Measurements from ENCODE around the gene FGF12. TPM values are rescaled to one million over a fixed set of nuclear protein-coding genes. Genes with fewer than 3 reads are reported as not detected.

The FGF12 gene
- total and polyA plus RNA-seq, 4 donors = 34.1 to 113 (median 78.0) TPM

DNA sequence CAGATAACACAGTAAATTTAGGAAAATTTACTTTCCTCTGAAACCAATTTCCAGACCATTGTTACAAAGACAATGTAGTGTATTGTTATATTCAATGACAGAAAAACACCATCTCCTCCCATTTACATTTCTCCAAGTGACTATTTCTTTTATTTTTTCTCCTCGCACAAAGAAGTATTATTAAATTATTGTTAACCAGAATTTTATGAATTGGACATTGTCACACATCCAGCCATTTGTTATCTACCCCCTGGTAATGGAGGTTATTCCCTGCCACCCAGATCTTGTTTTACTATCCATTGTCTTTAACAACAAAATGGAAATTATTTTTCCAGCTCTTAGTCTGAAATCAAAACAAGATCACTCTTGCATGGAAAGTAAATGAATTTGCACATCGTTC is 511.3 kb downstream of the FGF12 start:
- no peak for DNase-seq (ENCODE audit: low read depth in 4 of 6, low spot score in 6 of 6)
- no peaks in the 10 kb centered on the region for H3K4me1 ChIP-seq (ENCODE audit: control insufficient read depth, insufficient read depth, low read length)
- WGBS (ENCODE audit: insufficient coverage) = no CpG with 5 or more reads among the region's 2 CpGs
- H3K9me3 ChIP-seq (ENCODE audit: control insufficient read depth, insufficient read depth, low read length) = no peaks in the 10 kb centered on the region
- H3K27me3 ChIP-seq (ENCODE audit: control insufficient read depth, insufficient read depth, low read length) = no peaks in the 10 kb centered on the region
- no peaks in the 10 kb centered on the region for H3K36me3 ChIP-seq (ENCODE audit: control insufficient read depth, insufficient read depth, low read length)
- no peak overlapping the region for H3K4me3 ChIP-seq (ENCODE audit: low read depth, low read length)
- H3K27ac ChIP-seq (ENCODE audit: low read depth, low read length) = no peak overlapping the region

DNA sequence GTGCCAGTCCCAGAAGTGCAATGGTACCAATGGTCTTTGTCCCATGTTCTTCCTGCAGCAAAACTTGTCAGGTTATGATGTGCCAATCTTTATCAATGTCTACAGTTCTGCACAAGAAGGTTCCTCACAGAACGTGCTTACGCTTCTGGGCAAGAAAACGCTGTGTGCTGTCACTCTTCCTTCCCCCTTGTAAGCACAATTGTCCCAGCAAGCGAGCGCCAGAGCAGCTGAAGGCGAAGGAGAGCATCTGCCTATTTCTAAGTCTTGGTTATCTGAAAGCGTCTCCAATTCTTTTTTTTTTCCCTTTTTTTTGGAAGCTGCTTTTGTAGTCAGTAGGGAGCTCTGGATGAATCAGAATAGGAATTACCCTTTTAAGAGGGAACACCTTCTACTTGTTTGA is 514.4 kb downstream of the FGF12 start:
- Histone ChIP-seq H3K4me3 (ENCODE audit: low read depth, low read length) (no peak overlapping the region), H3K9me3 (ENCODE audit: control insufficient read depth, insufficient read depth, low read length) (no peaks in the 10 kb centered on the region), H3K27ac (ENCODE audit: low read depth, low read length) (no peak overlapping the region), H3K27me3 (ENCODE audit: control insufficient read depth, insufficient read depth, low read length) (no peaks in the 10 kb centered on the region), H3K4me1 (ENCODE audit: control insufficient read depth, insufficient read depth, low read length) (no peaks in the 10 kb centered on the region), H3K36me3 (ENCODE audit: control insufficient read depth, insufficient read depth, low read length) (no peaks in the 10 kb centered on the region)
- 17% methylated on average over 1 of the region's 7 CpGs for WGBS (ENCODE audit: insufficient coverage)
- peak in 2 of 6 donors; percentile 42 to 73 for DNase-seq (ENCODE audit: low read depth in 4 of 6, low spot score in 6 of 6)

DNA sequence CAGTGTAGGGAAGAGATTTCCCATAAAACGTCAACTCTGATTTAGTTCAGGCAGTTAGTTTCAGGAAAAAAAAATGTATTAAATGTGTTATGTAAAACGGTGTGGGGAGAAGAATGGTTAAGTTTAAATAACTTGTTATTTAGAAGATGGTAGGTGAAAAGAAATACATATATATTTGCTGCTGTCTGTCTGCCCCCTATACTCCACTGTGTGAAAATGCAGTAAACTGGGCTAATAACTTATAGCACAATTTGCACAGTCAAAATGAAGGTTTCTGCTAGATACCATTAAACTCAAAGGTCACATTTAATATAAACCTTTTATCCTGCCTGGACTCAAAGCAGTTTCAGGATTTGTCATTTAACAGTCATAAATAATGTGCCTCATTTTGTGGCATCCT is 515.0 kb downstream of the FGF12 start:
- no peak overlapping the region for H3K4me3 ChIP-seq (ENCODE audit: low read depth, low read length)
- H3K27ac ChIP-seq (ENCODE audit: low read depth, low read length) = no peak overlapping the region
- no peaks in the 10 kb centered on the region for H3K9me3 ChIP-seq (ENCODE audit: control insufficient read depth, insufficient read depth, low read length)
- H3K4me1 ChIP-seq (ENCODE audit: control insufficient read depth, insufficient read depth, low read length) = peaks cover 4% of the 10 kb centered on the region
- DNase-seq (ENCODE audit: low read depth in 4 of 6, low spot score in 6 of 6) = peak in 1 of 6 donors; percentile 28
- WGBS (ENCODE audit: insufficient coverage) = 90% methylated on average over 1 of the region's 2 CpGs
- no peaks in the 10 kb centered on the region for H3K27me3 ChIP-seq (ENCODE audit: control insufficient read depth, insufficient read depth, low read length)
- no peaks in the 10 kb centered on the region for H3K36me3 ChIP-seq (ENCODE audit: control insufficient read depth, insufficient read depth, low read length)

DNA sequence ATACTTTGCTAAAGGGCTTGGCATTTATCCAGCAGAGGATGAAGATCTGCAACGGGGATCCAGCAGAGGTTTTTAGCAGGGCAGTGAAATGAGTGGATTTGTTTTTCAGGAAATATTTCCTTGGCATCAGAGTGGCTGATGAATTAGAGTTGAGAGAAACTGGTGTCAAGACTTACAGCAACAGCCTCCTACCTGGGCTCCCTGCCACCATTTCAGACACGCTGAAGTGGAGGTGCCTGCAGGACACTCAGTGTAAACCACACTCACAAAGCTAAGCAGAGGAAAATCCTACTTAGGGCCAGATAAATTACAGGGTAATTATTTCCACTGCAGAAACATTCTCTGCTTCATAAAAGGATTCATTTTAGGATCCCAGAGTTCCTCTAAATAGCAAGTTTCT is 519.7 kb downstream of the FGF12 start:
- no peaks in the 10 kb centered on the region for H3K27me3 ChIP-seq (ENCODE audit: control insufficient read depth, insufficient read depth, low read length)
- no peak overlapping the region for H3K27ac ChIP-seq (ENCODE audit: low read depth, low read length)
- no peaks in the 10 kb centered on the region for H3K36me3 ChIP-seq (ENCODE audit: control insufficient read depth, insufficient read depth, low read length)
- H3K4me1 ChIP-seq (ENCODE audit: control insufficient read depth, insufficient read depth, low read length) = peaks cover 4% of the 10 kb centered on the region
- peak in 2 of 6 donors; percentile 22 to 73 for DNase-seq (ENCODE audit: low read depth in 4 of 6, low spot score in 6 of 6)
- WGBS (ENCODE audit: insufficient coverage) = 14% methylated on average over 1 of the region's 2 CpGs
- no peak overlapping the region for H3K4me3 ChIP-seq (ENCODE audit: low read depth, low read length)
- no peaks in the 10 kb centered on the region for H3K9me3 ChIP-seq (ENCODE audit: control insufficient read depth, insufficient read depth, low read length)

DNA sequence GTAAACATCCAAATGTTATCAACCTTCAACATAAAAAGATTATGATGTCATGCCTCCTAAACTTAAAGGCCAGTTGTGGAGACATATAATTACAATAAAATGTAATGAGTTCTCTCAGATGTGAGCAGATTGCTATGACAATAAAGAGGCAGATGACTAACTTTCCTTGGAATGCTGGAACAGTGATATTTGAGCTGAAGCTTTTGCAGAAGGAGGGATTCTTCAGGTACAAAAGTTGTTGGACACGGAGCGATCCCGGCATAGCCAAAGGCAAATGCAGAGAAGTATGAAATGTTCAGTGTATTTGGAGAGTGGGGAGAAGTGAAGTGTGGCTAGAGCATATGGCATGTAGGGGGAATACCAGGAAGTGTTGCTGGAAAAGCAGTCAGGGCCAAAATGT is 520.1 kb downstream of the FGF12 start:
- H3K27ac ChIP-seq (ENCODE audit: low read depth, low read length) = no peak overlapping the region
- H3K9me3 ChIP-seq (ENCODE audit: control insufficient read depth, insufficient read depth, low read length) = no peaks in the 10 kb centered on the region
- no peaks in the 10 kb centered on the region for H3K36me3 ChIP-seq (ENCODE audit: control insufficient read depth, insufficient read depth, low read length)
- no peaks in the 10 kb centered on the region for H3K27me3 ChIP-seq (ENCODE audit: control insufficient read depth, insufficient read depth, low read length)
- 86% methylated on average over 3 of the region's 3 CpGs for WGBS (ENCODE audit: insufficient coverage)
- no peak overlapping the region for H3K4me3 ChIP-seq (ENCODE audit: low read depth, low read length)
- peaks cover 4% of the 10 kb centered on the region for H3K4me1 ChIP-seq (ENCODE audit: control insufficient read depth, insufficient read depth, low read length)
- DNase-seq (ENCODE audit: low read depth in 4 of 6, low spot score in 6 of 6) = no peak

DNA sequence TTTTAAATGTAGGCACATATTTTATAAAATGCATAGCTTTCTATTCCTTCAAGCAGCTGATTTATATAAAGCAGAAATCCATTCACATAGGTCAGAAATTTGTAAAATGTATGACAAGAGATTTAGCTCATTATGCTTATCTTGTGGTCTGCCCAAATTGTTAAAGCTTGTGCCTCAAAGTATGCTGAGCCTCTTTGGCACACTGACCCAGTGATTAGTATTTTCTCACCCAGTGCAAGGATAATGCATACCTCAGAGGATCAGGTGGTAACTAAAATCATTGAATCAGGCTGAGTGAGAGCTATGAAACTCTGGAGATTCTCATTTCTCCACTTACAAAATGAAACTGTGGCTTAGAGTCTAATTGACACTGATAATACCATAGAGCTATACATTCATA is 533.3 kb downstream of the FGF12 start:
- no peaks in the 10 kb centered on the region for H3K9me3 ChIP-seq (ENCODE audit: control insufficient read depth, insufficient read depth, low read length)
- H3K4me1 ChIP-seq (ENCODE audit: control insufficient read depth, insufficient read depth, low read length) = no peaks in the 10 kb centered on the region
- no peak overlapping the region for H3K4me3 ChIP-seq (ENCODE audit: low read depth, low read length)
- no peak for DNase-seq (ENCODE audit: low read depth in 4 of 6, low spot score in 6 of 6)
- H3K36me3 ChIP-seq (ENCODE audit: control insufficient read depth, insufficient read depth, low read length) = no peaks in the 10 kb centered on the region
- no peaks in the 10 kb centered on the region for H3K27me3 ChIP-seq (ENCODE audit: control insufficient read depth, insufficient read depth, low read length)
- no peak overlapping the region for H3K27ac ChIP-seq (ENCODE audit: low read depth, low read length)

DNA sequence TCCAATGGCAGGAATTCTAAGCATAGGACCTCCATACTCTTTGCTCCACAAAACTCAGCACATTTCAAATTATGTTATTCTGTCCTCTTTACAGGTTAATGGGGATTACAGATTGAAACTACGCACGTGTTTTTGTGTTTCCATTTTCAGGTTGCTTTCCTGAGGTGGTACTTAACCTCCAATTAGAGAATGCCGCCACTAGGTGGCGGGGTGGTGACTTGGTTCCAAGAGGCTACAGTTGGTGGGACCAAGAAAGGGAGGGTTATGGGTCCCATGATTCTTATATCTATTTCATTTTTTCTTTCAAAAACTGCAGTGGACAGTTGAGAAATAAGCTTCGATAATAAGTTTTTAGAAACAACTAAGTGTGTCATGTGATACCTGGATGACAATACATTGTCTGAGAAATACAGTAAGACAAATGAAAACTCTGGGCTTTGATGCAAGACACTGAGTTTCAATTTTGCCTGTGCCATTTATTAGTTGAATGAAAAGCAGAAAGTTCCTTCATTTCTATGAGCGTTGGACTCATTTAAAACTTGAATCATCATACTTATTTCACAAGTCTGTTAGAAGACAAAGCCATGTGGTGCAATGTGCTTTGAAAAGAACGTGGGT is 539.0 kb downstream of the FGF12 start:
- Histone ChIP-seq H3K36me3 (ENCODE audit: control insufficient read depth, insufficient read depth, low read length) (no peaks in the 10 kb centered on the region), H3K4me1 (ENCODE audit: control insufficient read depth, insufficient read depth, low read length) (no peaks in the 10 kb centered on the region), H3K4me3 (ENCODE audit: low read depth, low read length) (no peak overlapping the region), H3K9me3 (ENCODE audit: control insufficient read depth, insufficient read depth, low read length) (no peaks in the 10 kb centered on the region), H3K27ac (ENCODE audit: low read depth, low read length) (no peak overlapping the region), H3K27me3 (ENCODE audit: control insufficient read depth, insufficient read depth, low read length) (no peaks in the 10 kb centered on the region)
- WGBS (ENCODE audit: insufficient coverage) = no CpG with 5 or more reads among the region's 7 CpGs
- no peak for DNase-seq (ENCODE audit: low read depth in 4 of 6, low spot score in 6 of 6)

DNA sequence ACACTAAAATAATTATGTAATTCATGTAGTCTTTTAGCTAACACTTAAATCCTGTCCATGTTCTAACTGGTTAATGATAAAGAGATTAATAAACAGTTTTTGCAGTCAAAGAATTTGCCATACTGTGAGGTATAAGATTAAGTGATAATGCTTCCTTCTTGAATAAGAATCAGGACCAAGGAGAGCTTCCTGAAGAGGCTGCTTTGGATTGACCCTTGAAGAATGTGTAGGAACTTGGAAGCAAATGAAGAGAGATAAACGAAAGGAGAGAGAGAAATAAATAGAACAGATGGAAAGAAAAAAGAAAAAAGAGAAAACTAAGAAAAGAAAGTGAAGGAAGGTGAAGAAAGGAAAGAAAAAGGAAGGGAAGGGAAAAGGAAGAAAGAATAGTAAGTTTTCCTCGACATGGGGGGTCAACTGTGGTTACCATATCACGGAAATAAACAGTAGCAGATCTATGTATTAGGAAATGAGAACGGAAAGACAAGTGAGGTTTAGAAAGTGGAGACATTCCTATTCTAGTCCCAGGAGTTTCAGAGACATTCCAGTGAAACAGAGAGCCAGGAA is 539.8 kb downstream of the FGF12 start:
- DNase-seq (ENCODE audit: low read depth in 4 of 6, low spot score in 6 of 6) = no peak
- H3K4me1 ChIP-seq (ENCODE audit: control insufficient read depth, insufficient read depth, low read length) = no peaks in the 10 kb centered on the region
- no peak overlapping the region for H3K4me3 ChIP-seq (ENCODE audit: low read depth, low read length)
- no peaks in the 10 kb centered on the region for H3K27me3 ChIP-seq (ENCODE audit: control insufficient read depth, insufficient read depth, low read length)
- 62% methylated on average over 3 of the region's 4 CpGs for WGBS (ENCODE audit: insufficient coverage)
- no peak overlapping the region for H3K27ac ChIP-seq (ENCODE audit: low read depth, low read length)
- H3K36me3 ChIP-seq (ENCODE audit: control insufficient read depth, insufficient read depth, low read length) = no peaks in the 10 kb centered on the region
- no peaks in the 10 kb centered on the region for H3K9me3 ChIP-seq (ENCODE audit: control insufficient read depth, insufficient read depth, low read length)

DNA sequence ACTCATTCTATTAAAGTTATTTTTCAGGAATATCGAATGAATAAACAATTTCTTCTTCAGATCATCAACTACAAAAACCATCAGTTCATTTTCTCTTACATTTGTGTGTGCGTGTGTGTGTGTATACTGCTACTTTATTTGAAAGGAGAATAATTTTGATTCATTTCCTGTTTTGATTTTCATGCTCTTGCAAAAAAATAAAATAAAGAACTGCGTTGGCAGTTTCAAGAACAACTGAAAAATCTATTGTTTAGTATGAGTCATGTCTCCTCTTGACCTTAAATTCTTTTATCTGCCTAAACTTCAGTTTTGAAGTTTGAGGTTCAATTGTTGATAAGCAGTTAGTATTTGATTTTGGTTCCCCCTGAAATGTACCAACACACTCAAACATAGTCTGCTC is 540.8 kb downstream of the FGF12 start:
- no CpG with 5 or more reads among the region's 3 CpGs for WGBS (ENCODE audit: insufficient coverage)
- no peaks in the 10 kb centered on the region for H3K9me3 ChIP-seq (ENCODE audit: control insufficient read depth, insufficient read depth, low read length)
- H3K4me1 ChIP-seq (ENCODE audit: control insufficient read depth, insufficient read depth, low read length) = no peaks in the 10 kb centered on the region
- no peak for DNase-seq (ENCODE audit: low read depth in 4 of 6, low spot score in 6 of 6)
- H3K27me3 ChIP-seq (ENCODE audit: control insufficient read depth, insufficient read depth, low read length) = no peaks in the 10 kb centered on the region
- no peaks in the 10 kb centered on the region for H3K36me3 ChIP-seq (ENCODE audit: control insufficient read depth, insufficient read depth, low read length)
- H3K4me3 ChIP-seq (ENCODE audit: low read depth, low read length) = no peak overlapping the region
- no peak overlapping the region for H3K27ac ChIP-seq (ENCODE audit: low read depth, low read length)

DNA sequence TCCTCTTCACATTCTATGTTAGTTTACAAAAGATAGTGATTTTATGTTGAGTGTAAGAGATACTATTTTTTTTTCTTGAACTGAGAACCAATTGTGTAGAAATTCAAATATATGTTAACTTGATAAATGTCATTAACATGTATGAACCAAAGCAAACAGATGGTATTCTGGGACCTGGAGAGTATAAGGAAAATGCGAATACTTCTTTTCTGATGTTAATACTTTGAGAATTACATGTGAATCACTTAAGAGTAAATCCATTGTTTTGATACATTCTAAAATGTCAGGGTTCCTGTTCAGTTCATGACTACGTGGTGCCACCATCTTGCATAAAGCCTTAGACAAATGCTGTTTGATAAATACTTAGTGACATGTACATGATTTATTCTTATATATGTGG is 541.3 kb downstream of the FGF12 start:
- H3K36me3 ChIP-seq (ENCODE audit: control insufficient read depth, insufficient read depth, low read length) = no peaks in the 10 kb centered on the region
- H3K4me3 ChIP-seq (ENCODE audit: low read depth, low read length) = no peak overlapping the region
- H3K27me3 ChIP-seq (ENCODE audit: control insufficient read depth, insufficient read depth, low read length) = no peaks in the 10 kb centered on the region
- WGBS (ENCODE audit: insufficient coverage) = no CpG with 5 or more reads among the region's 2 CpGs
- no peak overlapping the region for H3K27ac ChIP-seq (ENCODE audit: low read depth, low read length)
- no peaks in the 10 kb centered on the region for H3K4me1 ChIP-seq (ENCODE audit: control insufficient read depth, insufficient read depth, low read length)
- H3K9me3 ChIP-seq (ENCODE audit: control insufficient read depth, insufficient read depth, low read length) = no peaks in the 10 kb centered on the region
- peak in 1 of 6 donors; percentile 34 for DNase-seq (ENCODE audit: low read depth in 4 of 6, low spot score in 6 of 6)
